Measurements from ENCODE around the gene RNF208. TPM values are rescaled to one million over a fixed set of nuclear protein-coding genes. Genes with fewer than 3 reads are reported as not detected.
A peak's percentile ranks its signal among the peaks of the same experiment; 100 is the strongest.

RNF208 gene
- total and polyA plus RNA-seq, 9 of the 15 experiments (the other 6 are each of a cell fraction or from before 2014, with no cell fraction given): 0.15 to 6.9 (median 0.50) TPM; not detected in 2

DNA sequence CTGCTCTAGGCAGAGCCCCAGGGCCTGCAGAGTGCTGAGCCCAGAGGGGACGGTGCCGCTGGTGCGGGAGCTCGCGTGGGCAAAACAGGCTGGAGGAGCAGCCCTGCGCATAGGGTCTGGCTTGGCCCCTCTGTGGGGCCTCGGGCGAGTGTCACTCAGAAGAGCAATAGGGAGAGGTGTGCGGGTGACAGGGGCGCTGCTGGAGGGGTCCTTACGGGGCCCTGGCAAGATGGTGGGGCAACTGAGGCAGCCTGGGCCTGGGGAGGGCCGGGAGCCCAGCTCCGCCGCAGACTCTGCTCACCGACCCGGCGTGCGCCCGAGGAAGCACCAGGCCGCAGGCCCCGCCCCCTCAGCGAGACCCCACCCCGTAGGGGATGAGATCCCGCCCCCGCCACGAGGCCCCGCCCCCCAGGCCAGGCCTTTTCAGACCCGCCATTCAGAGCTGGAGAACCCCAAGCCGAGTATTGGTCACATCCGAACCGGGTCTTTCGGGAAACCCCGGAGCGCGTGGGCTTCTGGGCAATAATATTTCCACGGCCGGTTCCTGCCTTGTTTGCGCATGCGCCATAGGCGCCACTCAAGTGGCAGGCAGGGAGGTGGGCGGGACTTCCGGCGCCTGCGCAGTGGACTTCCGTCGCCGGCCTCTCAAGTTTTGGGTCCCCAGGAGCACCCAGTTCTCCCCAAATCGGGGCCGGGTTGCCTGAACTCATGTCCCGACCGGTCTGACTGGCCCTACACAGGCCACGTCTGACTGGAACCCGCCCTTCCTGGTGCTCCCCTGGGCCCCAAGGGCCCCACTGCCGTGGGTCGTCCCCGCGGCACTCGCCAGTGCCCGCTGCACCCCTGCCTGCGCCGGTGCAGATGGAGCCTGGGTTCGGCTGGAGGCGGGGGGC lies 1.3 kb upstream of the RNF208 start (continued):
- TF ChIP-seq MEIS2 (IDR thresholded peaks at IDR 0.05; ENCODE audit: partially characterized antibody): peak; percentile 92
- peak; percentile 5 for TF ChIP-seq NFYB (IDR thresholded peaks at IDR 0.05; ENCODE audit: extremely low read depth, insufficient read length)
- peak; percentile 89 for TF ChIP-seq C11orf30 (IDR thresholded peaks at IDR 0.05; ENCODE audit: low read depth)
- no peak for TF ChIP-seq HDAC3 (IDR thresholded peaks at IDR 0.05; ENCODE audit: borderline replicate concordance, partially characterized antibody)
- TF ChIP-seq PHF8 (IDR thresholded peaks at IDR 0.05; ENCODE audit: borderline replicate concordance, low read length): peak; percentile 90
- peak; percentile 65; the same call in 1 of the 2 replicates for TF ChIP-seq MTA3 (IDR thresholded peaks at IDR 0.05; ENCODE audit: borderline replicate concordance)
- no peak for TF ChIP-seq ZKSCAN3 (CRISPR knock-in tag; IDR thresholded peaks at IDR 0.05)
- TF ChIP-seq, protein P1, sequence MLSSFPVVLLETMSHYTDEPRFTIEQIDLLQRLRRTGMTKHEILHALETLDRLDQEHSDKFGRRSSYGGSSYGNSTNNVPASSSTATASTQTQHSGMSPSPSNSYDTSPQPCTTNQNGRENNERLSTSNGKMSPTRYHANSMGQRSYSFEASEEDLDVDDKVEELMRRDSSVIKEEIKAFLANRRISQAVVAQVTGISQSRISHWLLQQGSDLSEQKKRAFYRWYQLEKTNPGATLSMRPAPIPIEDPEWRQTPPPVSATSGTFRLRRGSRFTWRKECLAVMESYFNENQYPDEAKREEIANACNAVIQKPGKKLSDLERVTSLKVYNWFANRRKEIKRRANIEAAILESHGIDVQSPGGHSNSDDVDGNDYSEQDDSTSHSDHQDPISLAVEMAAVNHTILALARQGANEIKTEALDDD (IDR thresholded peaks at IDR 0.05): no peak
- no peak for TF ChIP-seq SAFB2 (IDR thresholded peaks at IDR 0.05; ENCODE audit: borderline replicate concordance, low read depth, low read length, severe bottlenecking)
- TF ChIP-seq, protein P2, sequence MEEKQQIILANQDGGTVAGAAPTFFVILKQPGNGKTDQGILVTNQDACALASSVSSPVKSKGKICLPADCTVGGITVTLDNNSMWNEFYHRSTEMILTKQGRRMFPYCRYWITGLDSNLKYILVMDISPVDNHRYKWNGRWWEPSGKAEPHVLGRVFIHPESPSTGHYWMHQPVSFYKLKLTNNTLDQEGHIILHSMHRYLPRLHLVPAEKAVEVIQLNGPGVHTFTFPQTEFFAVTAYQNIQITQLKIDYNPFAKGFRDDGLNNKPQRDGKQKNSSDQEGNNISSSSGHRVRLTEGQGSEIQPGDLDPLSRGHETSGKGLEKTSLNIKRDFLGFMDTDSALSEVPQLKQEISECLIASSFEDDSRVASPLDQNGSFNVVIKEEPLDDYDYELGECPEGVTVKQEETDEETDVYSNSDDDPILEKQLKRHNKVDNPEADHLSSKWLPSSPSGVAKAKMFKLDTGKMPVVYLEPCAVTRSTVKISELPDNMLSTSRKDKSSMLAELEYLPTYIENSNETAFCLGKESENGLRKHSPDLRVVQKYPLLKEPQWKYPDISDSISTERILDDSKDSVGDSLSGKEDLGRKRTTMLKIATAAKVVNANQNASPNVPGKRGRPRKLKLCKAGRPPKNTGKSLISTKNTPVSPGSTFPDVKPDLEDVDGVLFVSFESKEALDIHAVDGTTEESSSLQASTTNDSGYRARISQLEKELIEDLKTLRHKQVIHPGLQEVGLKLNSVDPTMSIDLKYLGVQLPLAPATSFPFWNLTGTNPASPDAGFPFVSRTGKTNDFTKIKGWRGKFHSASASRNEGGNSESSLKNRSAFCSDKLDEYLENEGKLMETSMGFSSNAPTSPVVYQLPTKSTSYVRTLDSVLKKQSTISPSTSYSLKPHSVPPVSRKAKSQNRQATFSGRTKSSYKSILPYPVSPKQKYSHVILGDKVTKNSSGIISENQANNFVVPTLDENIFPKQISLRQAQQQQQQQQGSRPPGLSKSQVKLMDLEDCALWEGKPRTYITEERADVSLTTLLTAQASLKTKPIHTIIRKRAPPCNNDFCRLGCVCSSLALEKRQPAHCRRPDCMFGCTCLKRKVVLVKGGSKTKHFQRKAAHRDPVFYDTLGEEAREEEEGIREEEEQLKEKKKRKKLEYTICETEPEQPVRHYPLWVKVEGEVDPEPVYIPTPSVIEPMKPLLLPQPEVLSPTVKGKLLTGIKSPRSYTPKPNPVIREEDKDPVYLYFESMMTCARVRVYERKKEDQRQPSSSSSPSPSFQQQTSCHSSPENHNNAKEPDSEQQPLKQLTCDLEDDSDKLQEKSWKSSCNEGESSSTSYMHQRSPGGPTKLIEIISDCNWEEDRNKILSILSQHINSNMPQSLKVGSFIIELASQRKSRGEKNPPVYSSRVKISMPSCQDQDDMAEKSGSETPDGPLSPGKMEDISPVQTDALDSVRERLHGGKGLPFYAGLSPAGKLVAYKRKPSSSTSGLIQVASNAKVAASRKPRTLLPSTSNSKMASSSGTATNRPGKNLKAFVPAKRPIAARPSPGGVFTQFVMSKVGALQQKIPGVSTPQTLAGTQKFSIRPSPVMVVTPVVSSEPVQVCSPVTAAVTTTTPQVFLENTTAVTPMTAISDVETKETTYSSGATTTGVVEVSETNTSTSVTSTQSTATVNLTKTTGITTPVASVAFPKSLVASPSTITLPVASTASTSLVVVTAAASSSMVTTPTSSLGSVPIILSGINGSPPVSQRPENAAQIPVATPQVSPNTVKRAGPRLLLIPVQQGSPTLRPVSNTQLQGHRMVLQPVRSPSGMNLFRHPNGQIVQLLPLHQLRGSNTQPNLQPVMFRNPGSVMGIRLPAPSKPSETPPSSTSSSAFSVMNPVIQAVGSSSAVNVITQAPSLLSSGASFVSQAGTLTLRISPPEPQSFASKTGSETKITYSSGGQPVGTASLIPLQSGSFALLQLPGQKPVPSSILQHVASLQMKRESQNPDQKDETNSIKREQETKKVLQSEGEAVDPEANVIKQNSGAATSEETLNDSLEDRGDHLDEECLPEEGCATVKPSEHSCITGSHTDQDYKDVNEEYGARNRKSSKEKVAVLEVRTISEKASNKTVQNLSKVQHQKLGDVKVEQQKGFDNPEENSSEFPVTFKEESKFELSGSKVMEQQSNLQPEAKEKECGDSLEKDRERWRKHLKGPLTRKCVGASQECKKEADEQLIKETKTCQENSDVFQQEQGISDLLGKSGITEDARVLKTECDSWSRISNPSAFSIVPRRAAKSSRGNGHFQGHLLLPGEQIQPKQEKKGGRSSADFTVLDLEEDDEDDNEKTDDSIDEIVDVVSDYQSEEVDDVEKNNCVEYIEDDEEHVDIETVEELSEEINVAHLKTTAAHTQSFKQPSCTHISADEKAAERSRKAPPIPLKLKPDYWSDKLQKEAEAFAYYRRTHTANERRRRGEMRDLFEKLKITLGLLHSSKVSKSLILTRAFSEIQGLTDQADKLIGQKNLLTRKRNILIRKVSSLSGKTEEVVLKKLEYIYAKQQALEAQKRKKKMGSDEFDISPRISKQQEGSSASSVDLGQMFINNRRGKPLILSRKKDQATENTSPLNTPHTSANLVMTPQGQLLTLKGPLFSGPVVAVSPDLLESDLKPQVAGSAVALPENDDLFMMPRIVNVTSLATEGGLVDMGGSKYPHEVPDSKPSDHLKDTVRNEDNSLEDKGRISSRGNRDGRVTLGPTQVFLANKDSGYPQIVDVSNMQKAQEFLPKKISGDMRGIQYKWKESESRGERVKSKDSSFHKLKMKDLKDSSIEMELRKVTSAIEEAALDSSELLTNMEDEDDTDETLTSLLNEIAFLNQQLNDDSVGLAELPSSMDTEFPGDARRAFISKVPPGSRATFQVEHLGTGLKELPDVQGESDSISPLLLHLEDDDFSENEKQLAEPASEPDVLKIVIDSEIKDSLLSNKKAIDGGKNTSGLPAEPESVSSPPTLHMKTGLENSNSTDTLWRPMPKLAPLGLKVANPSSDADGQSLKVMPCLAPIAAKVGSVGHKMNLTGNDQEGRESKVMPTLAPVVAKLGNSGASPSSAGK (IDR thresholded peaks at IDR 0.05): peak; percentile 28; the same call in 1 of the 2 replicates
- no peak for TF ChIP-seq RBM25 (IDR thresholded peaks at IDR 0.05; ENCODE audit: low read depth, low read length, severe bottlenecking)
- peak; percentile 28; the same call in 1 of the 2 replicates for TF ChIP-seq HDAC2 (IDR thresholded peaks at IDR 0.05)

Data from K562 (cell line).